ENCODE data around the gene SHISA8.

SHISA8 gene

DNA sequence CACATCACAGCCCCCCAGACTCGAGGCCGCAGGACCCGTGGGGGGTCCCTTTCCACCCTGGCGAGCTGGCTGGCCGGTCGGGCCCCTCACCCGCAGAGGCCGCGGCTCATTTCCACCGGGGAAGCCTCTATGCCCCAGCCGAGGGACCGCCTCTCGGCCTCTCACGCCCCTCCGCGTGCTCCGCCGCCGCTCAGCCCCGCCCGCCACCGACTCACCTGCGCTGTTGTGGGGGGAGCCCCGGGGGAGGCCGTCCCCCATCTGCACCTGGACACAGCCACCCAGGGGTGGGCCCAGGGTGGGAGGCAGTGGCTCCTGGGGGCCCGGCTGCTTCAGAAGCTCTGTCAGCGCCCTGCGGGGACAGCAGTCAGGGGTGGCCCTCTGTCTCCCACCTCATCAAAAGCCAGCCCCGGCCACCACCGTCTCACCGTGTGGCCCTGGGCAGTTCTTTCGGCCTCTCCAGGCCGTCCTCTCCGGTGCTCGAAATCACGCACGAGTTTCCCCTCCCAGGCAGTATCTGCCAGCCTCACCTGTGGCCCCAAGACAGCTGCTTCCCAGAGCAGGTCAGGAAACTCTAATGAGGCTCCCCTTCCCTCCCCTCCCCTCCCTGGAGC, 3.8 kb downstream of the SHISA8 start:
- TF ChIP-seq, protein P1, sequence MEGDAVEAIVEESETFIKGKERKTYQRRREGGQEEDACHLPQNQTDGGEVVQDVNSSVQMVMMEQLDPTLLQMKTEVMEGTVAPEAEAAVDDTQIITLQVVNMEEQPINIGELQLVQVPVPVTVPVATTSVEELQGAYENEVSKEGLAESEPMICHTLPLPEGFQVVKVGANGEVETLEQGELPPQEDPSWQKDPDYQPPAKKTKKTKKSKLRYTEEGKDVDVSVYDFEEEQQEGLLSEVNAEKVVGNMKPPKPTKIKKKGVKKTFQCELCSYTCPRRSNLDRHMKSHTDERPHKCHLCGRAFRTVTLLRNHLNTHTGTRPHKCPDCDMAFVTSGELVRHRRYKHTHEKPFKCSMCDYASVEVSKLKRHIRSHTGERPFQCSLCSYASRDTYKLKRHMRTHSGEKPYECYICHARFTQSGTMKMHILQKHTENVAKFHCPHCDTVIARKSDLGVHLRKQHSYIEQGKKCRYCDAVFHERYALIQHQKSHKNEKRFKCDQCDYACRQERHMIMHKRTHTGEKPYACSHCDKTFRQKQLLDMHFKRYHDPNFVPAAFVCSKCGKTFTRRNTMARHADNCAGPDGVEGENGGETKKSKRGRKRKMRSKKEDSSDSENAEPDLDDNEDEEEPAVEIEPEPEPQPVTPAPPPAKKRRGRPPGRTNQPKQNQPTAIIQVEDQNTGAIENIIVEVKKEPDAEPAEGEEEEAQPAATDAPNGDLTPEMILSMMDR (IDR thresholded peaks at IDR 0.05; ENCODE audit: low read depth, low read length) = no peak

GRCh38 chr22:41910050-41911000, 4.5 kb downstream of the SHISA8 start:
- DNase-seq (ENCODE audit: extremely low read depth, low read depth) = no peak
- TF ChIP-seq, protein P1 (IDR thresholded peaks at IDR 0.05; ENCODE audit: low read depth, low read length) = no peak

More for the DNA sequence above, 3.8 kb downstream of the SHISA8 start:
- DNase-seq (ENCODE audit: extremely low read depth, low read depth) = no peak

GRCh38 chr22:41909310-41910049, 5.4 kb downstream of the SHISA8 start:
- no peak for DNase-seq (ENCODE audit: extremely low read depth, low read depth)

DNA sequence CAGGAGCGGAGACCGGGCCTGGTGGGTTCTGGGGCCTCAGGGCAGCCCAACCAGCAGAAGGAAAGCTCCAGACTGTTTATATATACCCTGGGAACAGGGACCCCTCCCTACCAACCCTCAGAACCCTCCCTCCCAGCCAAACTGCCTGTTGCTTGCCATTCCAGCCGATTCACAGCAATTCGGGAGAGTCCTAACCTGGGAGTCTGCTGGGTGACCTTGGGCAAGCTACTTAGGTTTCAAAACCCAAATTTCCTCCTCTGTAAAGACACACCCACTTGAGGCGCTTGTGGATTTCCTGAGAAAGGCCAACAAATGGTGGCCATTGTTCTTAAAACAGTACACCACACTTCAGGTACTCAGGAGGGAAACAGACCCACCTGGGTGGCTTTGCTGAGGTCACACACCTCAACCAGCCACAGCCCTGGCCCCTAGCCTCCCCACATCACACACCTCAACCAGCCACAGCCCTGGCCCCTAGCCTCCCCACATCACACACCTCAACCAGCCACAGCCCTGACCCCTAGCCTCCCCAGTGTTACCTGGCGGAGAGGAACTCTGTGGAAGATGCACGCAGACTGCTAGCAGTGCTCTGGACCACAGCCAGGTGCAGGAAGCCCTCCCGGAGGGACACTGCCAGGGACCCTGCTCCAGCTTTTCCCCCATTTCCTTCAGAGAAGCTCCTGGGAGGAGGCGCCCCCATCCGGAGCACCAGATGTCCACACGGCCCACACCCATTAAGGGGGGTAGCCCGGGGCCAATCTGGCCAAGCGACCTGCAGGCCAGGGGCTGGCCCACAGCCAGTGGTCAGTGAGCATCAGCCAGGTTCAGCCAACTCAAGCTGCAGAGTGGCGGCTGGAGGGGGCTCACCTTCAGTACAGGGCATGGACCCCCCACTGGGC, 6.2 kb downstream of the SHISA8 start:
- DNase-seq (ENCODE audit: extremely low read depth, low read depth) = no peak
- TF ChIP-seq, protein P1 (IDR thresholded peaks at IDR 0.05; ENCODE audit: low read depth, low read length) = no peak

More at GRCh38 chr22:41909310-41910049, 5.4 kb downstream of the SHISA8 start:
- TF ChIP-seq, protein P1 (IDR thresholded peaks at IDR 0.05; ENCODE audit: low read depth, low read length) = no peak

DNA sequence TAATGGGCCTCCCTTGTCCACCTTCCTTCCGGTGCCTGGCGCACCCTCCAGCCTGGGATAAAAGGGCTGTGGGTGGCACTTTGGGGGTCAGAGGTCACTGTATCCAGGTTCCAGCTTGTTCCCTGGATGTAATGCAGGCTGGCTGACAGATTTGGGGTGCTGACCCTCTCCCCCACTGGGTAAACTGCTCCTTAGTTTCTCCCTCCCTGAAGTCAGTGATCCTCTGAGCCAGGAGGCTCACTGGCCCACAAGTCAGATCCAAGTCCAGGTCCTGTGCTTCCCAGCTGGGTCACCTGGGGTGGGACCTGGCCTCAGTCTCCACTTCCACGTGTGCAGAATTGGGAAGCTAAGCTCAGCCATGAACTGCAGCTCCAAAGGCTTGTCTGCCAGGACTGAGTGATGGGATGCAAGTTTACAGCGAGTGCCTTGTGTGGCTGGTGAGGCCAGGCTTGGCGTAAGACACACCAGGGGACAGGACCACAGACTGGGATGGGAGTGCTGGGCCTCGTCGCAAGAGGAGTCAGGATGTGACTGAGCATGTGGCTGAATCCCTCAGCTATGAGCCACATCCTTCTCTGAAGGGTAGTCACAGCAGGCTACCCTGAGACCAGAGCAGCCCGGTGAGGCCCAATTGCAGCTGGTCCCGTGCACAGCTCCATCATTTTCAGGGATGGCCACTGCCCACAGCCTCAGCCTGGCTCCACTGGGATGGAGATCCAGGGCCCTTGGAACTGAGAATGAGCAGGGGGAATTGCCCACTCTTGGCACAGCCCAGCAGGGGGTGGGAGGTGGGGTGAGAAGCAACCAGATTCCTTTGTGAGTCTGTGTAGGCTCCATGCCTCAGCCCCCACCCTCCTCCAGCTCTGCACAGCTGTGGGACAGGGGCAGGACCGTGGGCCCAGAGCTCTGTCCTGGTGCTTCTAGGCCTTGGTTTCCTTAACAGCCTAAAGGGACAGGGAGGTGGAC, 7.2 kb downstream of the SHISA8 start:
- TF ChIP-seq, protein P1 (IDR thresholded peaks at IDR 0.05; ENCODE audit: low read depth, low read length) = no peak
- DNase-seq (ENCODE audit: extremely low read depth, low read depth) = no peak

DNA sequence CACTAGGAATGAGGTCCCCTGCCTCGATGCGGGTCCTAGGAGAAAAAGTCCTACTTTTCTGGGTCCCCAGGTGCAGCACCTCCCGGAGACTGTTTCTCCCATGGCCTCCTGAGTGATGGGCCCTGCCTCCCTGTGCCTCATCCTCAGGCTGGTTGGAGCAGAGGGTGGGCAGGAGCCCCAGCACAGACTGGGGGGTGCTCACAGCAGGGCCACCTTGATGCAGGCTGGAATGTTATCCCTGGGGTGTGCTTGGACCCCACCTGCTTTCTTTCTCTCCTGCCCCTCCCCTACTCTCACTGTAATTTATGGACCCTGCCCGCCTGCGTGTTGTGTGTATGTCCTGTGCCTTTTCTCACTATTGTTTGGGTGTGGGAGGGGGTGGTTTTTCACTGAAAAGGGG, 8.1 kb downstream of the SHISA8 start:
- TF ChIP-seq, protein P1 (IDR thresholded peaks at IDR 0.05; ENCODE audit: low read depth, low read length) = no peak
- no peak for DNase-seq (ENCODE audit: extremely low read depth, low read depth)
